Stimulated activated CD4-positive, alpha-beta T cell treated with anti-CD3 and anti-CD28 coated beads, Interleukin-1b, Interleukin-23, amount 100 ng/mL, for 48 hours (primary cell): ENCODE results near the gene FPR2.
A peak's percentile ranks its signal among the peaks of the same experiment; 100 is the strongest.
"Not testable (repeated sequence)": the region's sequence is repeated elsewhere in the genome, so short reads cannot be mapped to it uniquely, and the experiment has no call there.

ENCODE experiments used
- DNase-seq: peaks from one replicate; pipeline ENCODE4 v3.0.0-alpha.2; 2020

Gene FPR2

DNA sequence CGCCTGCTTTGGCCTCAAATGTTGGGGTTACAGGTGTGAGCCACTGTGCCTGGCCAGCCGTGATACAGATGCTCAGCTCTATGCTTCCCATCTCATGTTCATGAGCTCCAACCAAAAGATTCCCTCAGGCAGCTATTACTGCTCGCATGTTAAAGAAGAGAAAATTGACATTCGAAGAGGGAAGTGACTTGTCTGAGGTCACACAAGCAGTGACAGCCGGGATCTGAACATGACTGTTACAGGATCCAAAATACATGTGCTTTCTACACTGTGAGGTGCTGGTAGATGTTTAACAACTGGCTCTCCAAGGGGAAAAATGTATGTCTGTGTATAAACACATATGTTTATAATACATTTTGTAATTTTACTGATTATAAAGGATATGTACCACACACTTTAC lies 20.6 kb upstream of the FPR2 start:
- no peak for DNase-seq

DNA sequence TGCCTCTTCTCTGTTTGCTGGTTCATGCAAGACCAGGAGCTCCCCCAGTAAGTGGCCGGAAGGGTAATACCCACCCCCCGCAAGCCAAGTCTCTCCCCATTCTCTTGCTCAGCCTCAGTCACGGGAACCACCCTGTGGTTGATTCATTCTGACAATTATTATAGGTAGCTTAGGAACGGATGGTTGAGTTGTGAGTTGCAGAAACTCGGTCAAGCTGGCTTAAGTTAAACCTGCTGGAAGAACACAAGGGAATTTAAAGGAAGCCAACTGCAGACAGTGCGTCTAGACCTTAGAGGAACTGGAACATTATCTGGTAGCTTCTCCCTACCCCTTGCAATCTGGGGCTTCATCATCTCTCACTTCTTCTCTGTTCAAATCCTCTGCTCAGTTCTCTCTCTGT lies 18.2 kb upstream of the FPR2 start:
- no peak for DNase-seq

DNA sequence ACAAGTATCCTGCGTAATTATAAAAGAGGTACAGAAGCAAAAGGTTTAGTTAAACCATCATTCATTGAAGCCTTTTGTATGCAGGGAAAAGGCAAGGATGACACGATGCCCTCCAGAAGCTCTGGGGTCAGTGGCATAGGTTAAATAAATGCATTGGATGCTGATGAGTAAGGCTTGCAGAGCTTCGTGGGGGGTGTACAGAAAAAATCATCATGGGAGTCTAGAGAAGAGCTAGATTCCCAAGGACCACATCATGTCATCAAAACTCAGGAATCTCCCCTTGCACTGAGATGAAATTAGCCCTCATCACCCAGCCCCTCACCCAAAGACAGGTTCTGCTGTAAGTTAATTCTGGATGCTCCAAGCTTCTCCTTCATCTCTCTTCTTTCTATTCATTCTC lies 17.6 kb upstream of the FPR2 start:
- no peak for DNase-seq

DNA sequence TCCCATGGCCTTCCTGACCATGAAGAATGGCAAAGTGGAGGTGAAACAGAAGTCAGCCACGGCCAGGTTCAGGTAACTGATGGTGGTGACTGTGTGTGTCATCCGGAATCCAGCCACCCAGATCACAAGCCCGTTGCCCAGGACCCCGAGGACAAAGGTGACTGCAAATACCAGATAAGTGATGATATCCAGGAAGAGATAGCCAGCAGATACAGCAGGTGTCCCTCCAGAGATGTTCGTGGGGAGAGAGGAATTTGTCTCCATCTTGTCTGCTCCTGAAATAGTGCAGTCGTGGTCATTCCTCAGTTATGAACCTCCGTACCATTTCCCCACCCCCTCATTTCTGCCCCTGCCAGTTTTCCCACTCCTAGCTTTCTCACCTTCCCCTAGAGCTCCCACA lies 14.2 kb upstream of the FPR2 start:
- no peak for DNase-seq

DNA sequence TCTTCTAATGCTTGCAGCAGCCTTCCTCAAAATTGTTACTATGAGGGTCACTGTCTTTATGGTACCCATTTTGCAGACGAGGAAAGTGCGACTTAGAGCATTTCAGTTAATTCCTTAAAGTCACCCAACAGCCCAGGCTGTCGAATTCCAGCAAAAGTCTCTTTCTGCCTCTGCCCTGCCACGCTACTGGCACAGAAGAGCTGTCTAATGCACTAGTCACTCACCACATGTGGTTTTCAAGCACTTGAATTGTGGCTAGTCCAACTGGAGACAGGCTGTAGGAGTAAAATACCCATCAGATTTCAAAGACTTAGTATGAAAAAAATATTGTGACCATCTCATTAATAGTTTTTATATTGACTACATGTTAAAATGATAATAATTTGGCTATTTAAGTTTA lies 11.0 kb upstream of the FPR2 start:
- no peak for DNase-seq

DNA sequence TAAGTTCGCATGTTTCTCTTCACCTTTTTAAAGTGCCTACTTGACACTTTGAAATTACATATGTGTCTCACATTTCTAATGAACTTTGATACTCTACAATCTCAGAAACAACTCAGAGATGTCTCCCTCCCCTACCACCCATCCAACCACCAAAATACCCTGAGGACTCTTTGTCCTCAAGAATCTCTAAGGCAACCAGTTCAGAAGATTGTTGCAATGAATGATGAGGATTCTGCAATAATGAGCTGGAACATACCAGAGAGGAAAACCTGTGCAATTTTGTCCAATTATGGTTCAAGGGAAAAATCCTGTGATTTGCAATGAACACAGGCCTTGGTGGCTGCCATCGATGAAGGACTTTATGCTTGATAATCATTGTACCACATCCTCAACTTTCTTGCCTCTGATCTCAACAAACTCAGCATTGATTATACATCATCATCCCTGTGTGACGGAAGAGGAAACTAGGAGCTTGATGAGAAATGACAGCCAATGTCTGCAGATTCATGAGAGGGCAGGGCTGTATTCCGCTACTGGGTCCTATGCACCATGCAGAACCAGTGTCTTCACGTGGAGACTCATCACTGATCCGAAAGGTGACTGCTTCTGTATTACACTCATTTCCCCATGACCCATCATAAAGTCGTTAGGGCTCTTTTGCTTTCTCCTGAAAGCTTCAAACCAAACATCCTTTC lies 10.4 kb upstream of the FPR2 start:
- no peak for DNase-seq

DNA sequence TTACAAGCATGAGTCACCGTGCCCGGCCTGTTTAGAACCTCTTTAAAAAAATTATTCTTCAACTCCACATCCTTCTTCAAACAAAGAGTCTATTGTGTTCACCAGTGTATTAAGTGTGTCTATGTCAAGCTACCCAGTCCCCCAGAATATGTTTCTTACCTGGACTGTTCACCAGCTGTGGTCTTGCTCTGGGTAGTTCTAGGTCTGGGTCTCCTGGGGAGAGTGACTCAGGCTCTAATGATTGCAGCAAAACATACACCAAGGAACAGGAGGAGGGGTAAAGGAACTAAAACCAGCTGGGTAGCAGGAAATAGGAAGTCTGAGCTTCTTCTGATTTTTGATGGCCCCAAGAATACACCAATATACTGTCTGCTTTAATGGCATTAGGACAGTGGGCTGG lies 9.3 kb upstream of the FPR2 start, which contains the start of gene FPR1:
FPR1 (minus strand) TSS at position 224 of the 400 bp plus-strand sequence. CDS start 4,884 bp downstream, outside the sequence.
- DNase-seq = no peak

DNA sequence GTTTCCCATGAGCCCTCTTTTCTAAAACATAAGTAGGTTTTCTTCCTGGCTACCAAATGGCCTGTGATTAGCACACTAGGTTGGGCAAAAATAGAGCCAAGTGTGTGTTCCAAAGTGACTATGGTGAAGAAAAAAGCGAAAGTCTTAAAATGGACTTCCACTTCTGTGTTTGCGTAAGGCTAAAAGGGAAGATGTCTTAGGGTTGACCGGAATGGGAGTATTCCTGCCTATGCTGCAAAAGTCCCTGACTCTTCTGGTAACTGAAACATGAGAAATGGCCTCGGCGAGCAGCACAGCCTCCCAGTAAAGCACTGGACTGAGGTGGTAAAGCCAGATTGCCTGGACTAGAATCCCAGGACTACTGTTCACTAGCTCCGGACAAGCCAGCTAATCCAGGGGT lies 6.9 kb upstream of the FPR2 start:
- no peak for DNase-seq

DNA sequence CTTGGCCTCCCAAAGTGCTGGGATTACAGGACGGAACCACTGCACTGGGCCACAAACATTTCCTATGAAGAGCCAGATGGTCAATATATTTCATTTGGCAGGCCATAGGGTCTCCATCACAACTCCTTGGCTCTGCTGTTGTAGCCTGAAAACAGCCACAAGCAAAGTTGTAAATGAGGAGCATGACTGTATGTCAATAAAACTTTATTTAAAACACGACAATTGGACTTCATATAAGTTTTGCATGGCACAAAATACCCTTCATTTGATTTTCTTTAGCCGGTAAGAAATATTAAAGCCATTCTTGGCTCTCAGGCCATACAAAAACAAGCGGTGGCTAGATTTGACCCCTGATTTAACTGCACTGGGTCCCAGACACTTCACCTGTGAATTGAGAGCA lies 6.2 kb upstream of the FPR2 start:
- DNase-seq = no peak

DNA sequence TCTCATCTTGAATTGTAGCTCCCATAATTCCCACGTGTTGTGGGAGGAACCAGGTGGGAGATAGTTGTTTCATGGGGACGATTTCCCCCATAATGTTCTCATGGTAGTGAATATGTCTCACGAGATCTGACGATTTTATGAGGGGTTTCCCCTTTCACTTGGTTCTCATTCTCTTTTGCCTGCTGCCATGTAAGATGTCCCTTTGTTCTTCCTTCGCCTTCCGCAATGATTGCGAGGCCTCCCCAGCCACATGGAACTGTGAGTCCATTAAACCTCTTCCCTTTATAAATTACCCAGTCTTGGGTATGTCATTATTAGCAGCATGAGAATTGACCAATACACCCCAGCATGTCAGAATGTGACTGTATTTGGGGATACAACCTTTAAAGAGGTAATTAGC lies 5.4 kb upstream of the FPR2 start:
- DNase-seq = no peak

DNA sequence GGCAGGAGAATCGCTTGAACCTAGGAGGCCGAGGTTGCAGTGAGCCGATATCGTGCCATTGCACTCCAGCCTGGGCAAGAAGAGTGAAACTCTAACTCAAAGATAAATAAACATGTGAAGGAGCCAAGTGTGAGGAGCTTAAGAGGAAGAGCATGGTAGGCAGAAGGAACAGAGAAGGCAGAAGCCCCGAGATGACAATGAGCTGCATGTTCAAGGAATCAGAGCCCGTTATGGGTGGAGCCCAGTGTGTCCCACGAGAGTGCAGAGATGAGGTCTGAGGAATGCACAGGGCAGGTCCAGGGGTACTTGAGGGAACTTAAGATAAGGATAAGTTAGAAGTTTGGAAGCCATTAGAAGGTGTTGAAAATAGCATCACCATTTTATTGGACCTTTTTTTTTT lies 716 bp downstream of the FPR2 start:
- no peak for DNase-seq

DNA sequence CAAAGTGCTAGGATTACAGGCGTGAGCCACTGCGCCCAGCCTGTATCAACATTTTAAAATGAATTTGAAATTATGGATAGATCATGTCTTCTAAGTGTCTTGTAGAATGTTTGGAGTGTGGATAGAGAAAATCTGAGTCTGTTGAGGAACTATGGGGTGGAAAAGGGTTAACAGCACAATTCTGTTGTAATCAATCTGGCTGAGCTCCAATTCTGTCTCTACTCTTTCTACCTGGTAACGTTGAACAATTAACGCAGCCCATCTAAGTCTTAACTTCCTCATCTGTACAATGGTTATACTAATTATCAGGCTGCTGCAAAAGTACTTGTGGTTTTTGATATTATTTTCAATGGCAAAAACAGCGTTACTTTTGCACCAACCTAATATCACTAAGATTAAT lies 4.1 kb downstream of the FPR2 start:
- no peak for DNase-seq

DNA sequence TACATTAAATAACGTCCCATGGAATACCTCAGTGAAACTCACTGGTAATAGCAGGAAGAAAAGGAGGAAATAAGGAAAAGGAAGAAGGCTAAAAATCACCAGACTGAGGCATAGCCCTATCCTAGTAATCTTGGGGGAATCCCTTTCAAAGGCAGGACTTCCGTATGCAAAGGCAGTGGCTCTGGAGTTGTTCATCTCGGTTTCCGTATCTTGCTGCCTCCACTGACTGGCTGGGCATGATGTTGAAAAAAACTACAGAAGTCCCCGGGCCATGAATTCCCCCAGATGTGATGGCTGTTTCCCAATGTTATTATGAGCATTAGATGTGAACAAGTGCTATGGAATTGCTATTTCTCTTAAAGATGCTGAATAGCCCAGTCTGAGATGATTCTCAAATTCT lies 5.5 kb downstream of the FPR2 start:
- no peak for DNase-seq

DNA sequence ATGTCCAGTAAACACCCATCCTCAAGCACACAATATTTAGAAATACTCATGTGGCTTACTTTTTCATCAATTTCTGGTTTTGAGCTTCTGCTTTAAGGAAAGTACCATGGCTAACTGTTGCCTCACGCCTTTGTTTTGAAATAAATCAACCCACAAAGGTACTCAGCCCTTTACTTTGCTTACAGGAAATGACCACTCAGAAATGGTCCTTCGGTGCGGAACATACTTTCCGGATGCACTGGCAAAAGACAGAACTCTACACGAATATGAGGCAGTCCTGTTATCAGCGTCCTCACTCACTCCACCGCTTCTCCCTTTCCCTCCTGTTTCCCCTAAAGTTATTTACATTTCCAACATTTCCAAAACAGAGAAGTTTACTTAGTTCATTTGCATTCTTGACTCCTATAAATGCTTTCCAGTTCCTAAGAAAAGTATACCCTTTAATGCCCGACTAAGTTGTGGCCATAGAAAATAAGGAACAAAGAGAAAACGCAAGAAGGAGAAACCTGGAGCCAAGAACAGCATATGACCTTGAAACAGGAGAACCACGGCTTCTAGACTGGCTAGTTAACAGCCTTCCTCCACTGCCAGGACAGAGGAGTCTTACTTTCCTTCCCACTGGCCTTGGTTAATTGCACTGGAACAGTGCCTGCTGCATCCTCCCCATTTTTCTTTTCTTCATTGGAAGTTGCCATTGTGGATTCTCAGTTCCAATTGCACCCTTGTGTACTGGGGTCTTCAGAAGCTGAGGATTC lies 10.6 kb downstream of the FPR2 start:
- no peak for DNase-seq

DNA sequence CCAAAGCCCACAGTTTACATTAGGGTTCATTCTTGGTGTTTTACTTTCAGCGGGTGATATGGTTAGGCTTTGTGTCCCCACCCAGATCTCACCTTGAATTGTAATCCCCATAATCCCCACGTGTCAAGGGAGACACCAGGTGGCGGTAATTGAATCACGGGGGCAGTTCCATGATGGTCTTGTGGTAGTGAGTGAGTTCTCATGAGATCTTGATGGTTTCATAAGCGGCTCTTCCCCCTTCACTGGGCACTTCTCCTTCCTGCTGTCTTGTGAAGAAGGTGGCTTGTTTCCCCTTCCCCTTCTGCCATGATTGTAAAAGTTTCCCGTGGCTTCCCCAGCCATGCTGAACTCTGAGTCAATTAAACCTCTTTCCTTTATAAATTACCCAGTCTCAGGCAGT lies 12.0 kb downstream of the FPR2 start:
- no peak for DNase-seq

DNA sequence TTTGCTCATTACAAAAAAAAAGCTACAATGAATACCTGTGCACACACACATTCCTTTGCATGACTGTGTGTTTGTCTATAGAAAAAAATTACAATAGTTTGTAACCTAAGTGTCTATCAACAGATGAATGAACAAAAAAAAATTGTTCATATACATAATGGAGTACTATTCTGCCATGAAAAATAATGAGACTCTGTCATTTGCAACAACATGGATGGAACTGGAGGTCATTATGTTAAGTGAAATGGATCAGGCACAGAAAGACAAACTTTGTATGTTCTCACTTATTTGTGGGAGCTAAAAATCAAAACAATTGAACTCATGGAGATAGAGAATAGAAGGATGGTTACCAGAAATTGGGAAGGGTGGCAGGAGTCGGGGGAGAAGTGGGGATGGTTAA lies 15.6 kb downstream of the FPR2 start:
- not testable (repeated sequence) for DNase-seq

DNA sequence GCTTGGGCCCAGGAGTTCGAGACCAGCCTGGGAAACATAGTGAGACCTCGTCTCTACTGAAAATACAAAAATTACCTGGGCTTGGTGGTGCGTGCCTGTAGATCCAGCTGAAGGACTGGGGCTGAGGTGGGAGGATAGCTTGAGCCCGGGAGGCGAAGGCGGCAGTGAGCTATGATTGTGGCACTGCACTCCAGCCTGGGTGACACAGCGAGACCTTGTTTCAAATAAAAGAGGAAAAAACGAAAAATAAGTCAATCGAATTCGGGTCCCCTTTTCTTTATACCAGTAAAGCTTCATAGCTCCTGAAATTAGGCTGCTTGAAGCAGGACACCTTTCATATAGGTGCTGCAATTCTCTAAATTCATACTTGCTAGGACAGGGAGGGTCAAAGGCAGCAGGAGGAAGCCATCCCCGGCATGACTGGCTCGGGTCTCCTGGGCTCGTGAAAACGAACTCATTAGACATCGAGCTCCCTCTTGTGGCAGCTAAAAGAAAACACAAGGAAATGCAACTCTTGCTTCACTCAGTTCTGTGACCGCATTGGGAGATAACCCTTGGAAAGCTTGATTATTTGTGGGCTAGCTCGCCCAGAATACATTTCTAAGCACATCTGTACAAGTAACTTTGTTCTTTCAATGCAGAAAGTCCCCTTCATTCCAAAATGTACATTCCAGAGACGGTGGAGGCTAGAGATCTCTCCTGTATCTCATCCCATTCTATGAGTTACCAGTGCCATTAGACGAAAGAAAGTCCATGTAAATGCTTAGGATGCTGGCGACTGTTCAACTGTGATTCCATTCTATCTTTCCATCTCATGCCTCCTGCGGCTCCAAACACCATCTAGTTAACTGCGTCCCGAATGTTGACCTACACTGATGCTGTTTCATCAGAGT lies 16.8 kb downstream of the FPR2 start:
- peak; percentile 39 for DNase-seq

DNA sequence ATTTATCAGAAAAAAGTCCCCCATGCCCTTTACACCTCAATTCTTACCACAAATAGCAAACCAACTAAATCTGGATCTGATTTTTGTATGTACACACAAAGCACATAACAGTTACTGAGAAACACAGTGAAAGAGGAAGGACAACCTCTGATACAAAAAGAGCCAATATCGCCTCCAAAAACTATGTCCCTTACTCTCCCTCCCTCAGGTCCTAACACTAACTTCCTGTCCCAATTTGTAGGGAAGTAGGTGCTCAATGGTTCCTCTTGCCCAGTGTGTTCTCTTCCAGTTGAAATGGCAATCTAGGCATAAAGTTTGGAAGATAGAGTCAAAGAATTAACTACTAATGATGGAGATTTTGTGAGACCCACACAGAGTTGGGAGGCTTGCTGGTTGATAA lies 18.2 kb downstream of the FPR2 start:
- DNase-seq = no peak

DNA sequence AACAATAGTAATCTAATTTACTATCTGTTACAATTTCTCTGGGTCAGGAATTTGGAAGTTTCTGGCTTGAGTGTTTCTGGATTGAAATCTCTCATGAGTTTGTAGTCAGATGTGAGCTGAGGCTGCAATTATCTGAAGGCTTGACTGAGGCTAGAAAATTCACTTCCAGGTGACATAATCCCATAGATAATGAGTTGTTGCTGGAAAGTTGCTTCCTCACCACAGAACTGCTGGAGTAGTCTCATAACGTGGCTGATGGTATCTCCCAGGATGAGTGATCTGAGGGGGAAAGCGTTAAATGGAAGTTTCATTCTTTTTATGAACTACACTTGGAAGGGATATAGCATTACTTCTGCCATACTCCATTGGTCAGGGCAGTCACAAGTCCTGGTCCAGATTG lies 18.7 kb downstream of the FPR2 start:
- no peak for DNase-seq

DNA sequence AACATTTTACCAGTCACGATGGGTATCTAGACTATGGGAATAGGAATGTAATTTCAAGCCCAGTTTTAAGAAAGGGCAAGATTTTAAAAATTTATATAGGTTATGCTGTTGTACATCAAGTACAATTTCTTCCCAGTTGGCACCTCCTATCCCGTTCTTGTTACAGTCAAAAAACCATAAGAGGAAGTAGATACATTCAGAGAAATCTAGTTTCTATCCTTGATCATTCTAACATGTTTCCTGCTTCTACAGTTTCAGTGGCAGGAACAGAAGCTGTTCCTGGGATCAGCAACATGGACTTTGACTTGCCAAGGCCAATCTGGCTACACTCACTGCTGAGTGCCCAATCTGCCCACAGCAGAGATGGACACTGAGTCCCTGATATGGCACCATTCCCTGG lies 19.3 kb downstream of the FPR2 start:
- no peak for DNase-seq

DNA sequence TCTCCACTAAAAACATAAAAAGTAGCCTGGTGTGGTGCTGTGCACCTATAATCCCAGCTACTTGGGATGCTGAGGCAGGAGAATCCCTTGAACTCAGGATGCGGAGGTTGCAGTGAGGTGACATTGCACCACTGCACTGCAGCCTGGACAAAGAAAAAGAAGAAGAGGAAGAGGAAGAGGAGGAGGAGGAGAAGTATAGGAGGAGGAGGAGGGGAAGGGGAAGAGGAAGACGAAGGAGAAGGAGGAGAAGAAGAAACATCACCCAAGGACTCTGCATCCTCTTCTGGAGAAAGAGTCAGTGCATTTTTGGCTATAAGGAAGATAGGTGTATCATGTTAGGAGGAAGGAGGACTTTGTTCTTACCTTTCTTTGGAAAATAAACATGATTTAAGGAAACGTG lies 21.0 kb downstream of the FPR2 start:
- DNase-seq = no peak

DNA sequence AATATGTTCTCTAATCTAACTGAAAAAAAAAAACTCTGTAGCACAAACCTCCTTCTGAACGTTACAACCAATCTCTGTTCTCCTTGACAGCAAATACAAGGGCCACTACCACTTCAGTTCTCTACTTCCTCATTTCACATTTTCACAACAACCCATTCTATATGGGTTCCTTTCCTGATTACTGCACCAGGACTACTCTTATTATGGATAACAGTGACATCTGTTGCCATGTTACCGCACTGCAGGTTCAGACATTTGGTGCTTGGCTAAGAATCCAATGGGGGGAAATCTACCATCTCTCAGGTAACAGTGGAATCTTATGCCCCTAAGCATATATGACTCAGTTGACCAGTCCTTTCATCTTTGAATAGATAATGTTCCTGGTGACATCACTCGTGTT lies 22.4 kb downstream of the FPR2 start:
- no peak for DNase-seq

DNA sequence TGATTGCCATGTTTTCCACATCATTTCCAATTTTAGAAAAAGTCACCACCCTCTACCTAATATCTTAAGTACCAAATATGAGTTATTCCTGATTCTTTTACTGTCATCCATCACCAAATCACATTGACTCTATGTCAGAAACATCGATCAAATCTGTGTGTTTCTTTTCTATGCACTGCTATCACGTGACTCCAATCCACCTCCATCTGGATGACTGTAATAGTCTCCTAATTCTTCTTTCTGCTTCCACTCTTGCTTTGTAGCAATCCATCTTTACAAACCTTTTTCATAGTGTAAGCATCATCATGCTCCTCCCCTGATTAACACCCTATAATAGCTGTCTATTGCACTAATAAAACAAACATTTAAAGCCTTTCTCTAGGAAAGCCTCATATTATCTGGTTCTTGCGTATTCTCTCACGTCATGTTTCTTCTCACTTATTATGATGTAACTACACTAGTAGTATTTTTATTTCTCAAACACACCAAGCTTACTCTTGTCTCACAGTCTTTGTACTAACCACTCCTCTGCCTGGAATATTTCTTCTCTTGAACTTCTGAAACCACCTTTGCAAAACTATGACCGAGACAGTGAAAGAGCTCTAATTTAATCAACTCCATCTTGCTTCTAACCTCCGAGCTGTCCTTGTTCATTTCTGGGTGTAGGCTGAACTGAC lies 23.3 kb downstream of the FPR2 start:
- DNase-seq = no peak
